ENCODE measurements around the gene SLC24A3. TPM values are rescaled to one million over a fixed set of nuclear protein-coding genes. Genes with fewer than 3 reads are reported as not detected.

The SLC24A3 gene
- total RNA-seq, 4 donors from 2014 or later: 2.3 to 6.9 (median 5.4) TPM

DNA sequence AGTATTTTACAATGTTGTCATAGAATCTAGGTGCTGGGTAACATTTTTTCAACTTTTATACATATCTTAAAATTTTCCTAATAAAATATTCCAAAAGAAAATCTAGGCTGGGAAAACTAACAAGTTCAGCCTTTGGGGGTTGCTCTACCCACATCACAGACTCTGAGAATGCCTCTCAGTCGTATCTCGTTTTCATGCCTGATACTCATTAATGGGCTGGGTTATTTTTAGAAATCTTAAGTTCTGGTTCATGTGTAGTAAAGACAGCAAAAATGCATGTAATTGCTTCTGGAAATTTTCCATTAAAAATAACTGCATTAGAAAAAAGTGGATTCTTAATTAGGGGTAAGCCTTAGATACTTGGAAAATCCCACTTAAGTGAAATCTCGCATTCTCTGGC lies 149.3 kb downstream of the SLC24A3 start:
- WGBS, 2 donors: 47 to 57% methylated on average over 3 of the region's 3 CpGs
- no peak for TF ChIP-seq POLR2A (IDR thresholded peaks at IDR 0.05)
- TF ChIP-seq, protein P1, sequence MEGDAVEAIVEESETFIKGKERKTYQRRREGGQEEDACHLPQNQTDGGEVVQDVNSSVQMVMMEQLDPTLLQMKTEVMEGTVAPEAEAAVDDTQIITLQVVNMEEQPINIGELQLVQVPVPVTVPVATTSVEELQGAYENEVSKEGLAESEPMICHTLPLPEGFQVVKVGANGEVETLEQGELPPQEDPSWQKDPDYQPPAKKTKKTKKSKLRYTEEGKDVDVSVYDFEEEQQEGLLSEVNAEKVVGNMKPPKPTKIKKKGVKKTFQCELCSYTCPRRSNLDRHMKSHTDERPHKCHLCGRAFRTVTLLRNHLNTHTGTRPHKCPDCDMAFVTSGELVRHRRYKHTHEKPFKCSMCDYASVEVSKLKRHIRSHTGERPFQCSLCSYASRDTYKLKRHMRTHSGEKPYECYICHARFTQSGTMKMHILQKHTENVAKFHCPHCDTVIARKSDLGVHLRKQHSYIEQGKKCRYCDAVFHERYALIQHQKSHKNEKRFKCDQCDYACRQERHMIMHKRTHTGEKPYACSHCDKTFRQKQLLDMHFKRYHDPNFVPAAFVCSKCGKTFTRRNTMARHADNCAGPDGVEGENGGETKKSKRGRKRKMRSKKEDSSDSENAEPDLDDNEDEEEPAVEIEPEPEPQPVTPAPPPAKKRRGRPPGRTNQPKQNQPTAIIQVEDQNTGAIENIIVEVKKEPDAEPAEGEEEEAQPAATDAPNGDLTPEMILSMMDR (IDR thresholded peaks at IDR 0.05): no peak
- intact Hi-C loops (cut with DNase I; ENCODE audit: low total_unique reads): no loop called here
- DNase-seq (ENCODE audit: low spot score in 2 of 2): no peak
- no peak overlapping the region for H3K4me3 ChIP-seq (ENCODE audit: low read depth, poor library complexity, severe bottlenecking)

DNA sequence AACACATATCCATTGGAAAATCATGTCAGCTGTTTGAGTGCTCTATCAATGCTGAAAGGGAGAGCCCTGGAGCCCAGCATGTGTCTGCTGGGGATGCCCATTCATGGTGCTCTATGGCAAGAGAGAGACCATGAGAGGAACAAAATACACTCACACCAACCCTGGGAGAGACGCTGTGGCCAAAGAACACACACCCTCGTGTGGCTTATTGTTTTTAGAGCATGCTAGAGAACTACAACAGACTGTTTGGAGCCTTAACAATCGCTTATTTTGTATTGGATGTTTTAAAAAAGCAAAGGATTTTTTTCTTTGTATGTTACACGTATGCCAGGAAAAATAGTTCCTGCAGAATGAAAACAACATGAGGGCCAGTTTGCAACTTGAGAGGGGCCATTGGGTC lies 151.0 kb downstream of the SLC24A3 start:
- intact Hi-C loops (cut with DNase I; ENCODE audit: low total_unique reads): no loop called here
- 65 to 72% methylated on average over 4 of the region's 4 CpGs for WGBS, 2 donors
- no peak for TF ChIP-seq POLR2A (IDR thresholded peaks at IDR 0.05)
- TF ChIP-seq, protein P1 (IDR thresholded peaks at IDR 0.05): no peak
- no peak overlapping the region for H3K4me3 ChIP-seq (ENCODE audit: low read depth, poor library complexity, severe bottlenecking)
- DNase-seq (ENCODE audit: low spot score in 2 of 2): no peak

DNA sequence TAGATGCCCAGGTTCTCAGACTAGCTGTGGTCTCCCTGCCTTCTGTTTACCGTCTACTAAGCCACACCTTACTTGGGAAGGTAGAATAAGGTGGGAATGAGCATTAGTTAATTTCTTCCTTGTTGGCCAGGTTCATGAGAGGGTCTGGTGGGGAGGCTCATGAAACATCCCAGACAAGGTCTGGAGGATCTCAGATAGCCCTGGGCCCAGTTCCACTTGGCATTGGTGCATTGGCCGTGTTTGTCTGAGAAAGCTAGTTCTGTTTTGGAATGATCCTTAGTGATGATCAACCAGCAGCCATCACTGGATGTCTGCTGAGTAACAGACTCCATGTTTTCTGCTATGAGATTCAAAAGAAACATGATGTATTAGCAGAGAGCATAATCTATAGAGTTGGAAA lies 155.1 kb downstream of the SLC24A3 start:
- intact Hi-C loops (cut with DNase I; ENCODE audit: low total_unique reads): no loop called here
- H3K4me3 ChIP-seq (ENCODE audit: low read depth, poor library complexity, severe bottlenecking): no peak overlapping the region
- no peak for DNase-seq (ENCODE audit: low spot score in 2 of 2)
- TF ChIP-seq, protein P1 (IDR thresholded peaks at IDR 0.05): no peak
- TF ChIP-seq POLR2A (IDR thresholded peaks at IDR 0.05): no peak
- WGBS, 2 donors: 77 to 79% methylated on average over 2 of the region's 2 CpGs

DNA sequence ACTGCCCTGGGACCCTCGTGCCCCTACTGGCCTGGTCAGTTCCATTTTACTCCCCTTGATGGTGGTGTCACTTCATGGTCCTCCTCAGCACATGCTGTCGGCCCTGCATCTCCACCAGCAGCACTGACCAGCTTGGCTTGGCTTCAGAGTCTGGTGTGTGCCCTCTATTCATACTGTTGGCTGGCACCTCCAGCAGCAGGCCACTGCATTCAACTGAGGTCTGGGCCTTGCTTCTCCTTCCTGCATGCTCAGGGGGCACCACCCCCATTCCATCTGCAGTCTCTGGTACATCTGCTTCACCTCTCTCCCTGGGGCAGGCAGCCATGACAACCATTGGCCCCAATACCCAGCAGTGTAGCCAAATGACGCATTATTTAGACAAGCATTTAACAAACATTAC lies 155.9 kb downstream of the SLC24A3 start:
- 93 to 94% methylated on average over 3 of the region's 3 CpGs for WGBS, 2 donors
- intact Hi-C loops (cut with DNase I; ENCODE audit: low total_unique reads): no loop called here
- no peak for DNase-seq (ENCODE audit: low spot score in 2 of 2)
- no peak overlapping the region for H3K4me3 ChIP-seq (ENCODE audit: low read depth, poor library complexity, severe bottlenecking)
- TF ChIP-seq, protein P1 (IDR thresholded peaks at IDR 0.05): no peak
- TF ChIP-seq POLR2A (IDR thresholded peaks at IDR 0.05): no peak

DNA sequence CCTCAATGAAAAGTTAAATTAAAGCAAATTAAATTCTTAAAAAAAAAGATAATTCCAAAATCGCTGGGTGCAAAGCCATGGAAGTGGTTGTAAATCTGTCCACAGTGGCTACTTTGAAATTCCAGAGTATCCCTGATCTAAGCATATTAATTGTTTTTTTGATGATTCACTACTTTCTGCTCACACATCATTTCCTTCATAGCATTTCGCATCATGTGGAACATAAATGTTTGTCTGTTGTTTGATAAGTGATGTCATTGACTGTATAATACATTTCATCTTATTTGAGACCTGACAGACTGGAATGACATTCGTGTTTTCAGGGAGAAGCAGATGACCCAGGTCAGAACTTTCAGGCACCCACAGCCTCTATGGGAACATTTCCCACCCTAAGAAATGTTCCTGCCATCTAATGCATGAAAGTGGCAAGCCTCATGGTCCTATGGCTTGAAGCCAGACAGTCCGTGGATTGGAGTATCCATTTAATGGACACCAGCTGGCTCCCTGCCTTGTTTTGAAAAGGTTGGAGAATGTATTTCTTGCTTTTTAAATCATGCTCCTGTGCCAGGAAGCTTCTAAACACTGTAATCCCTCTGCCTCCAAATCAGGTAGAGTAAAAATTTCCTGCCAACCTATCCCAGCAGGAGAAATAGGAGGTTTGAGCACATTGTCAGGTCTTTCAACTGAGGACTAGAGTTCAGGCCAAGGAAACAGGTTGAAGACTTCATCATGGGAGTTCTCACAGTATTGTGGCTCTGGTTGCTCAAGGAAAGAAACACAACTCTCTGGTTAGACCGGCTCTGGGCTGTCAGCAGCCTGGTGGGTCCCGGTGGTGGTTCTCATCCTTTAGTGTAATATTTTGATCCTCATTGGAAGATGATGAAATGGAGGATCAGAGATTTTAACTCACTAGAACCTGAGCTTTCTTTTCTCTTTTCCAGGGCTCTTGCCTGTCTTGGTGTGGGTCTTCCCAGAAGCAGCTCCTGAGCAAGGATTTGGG lies 157.9 kb downstream of the SLC24A3 start:
- H3K4me3 ChIP-seq (ENCODE audit: low read depth, poor library complexity, severe bottlenecking): no peak overlapping the region
- TF ChIP-seq POLR2A (IDR thresholded peaks at IDR 0.05): no peak
- TF ChIP-seq, protein P1 (IDR thresholded peaks at IDR 0.05): no peak
- WGBS, 2 donors: 78 to 81% methylated on average over 6 of the region's 6 CpGs
- intact Hi-C loops (cut with DNase I; ENCODE audit: low total_unique reads): no loop called here
- DNase-seq (ENCODE audit: low spot score in 2 of 2): no peak
